ENCODE measurements around the gene ALG1. TPM values are rescaled to one million over a fixed set of nuclear protein-coding genes. Genes with fewer than 3 reads are reported as not detected.

The ALG1 gene
- total and polyA plus RNA-seq, 10 of the 15 experiments (the other 5 are each of a cell fraction or from before 2014, with no cell fraction given), result 1.5 to 43.2 (median 23.8) TPM

- TF ChIP-seq SREBF2 (IDR thresholded peaks at IDR 0.05; ENCODE audit: low read length), result no peak
- no peak for TF ChIP-seq POLR2AphosphoS5 (IDR thresholded peaks at IDR 0.05; ENCODE audit: low read length)
- no peak for TF ChIP-seq ZNF24 (IDR thresholded peaks at IDR 0.05)
- no peak for TF ChIP-seq PKNOX1 (IDR thresholded peaks at IDR 0.05)
- TF ChIP-seq IKZF2 (IDR thresholded peaks at IDR 0.05), result no peak
- TF ChIP-seq RB1 (IDR thresholded peaks at IDR 0.05; ENCODE audit: borderline replicate concordance), result no peak
- no peak for TF ChIP-seq MEF2A (IDR thresholded peaks at IDR 0.05; ENCODE audit: insufficient read depth, low read depth, low read length)
- no peak for TF ChIP-seq REST (IDR thresholded peaks at IDR 0.05; ENCODE audit: low read depth, low read length)
- TF ChIP-seq YBX1 (IDR thresholded peaks at IDR 0.05), result no peak
- TF ChIP-seq FOXM1 (IDR thresholded peaks at IDR 0.05; ENCODE audit: low read depth, low read length), result no peak
These were observed 44.6 kb upstream of the ALG1 start (continued) for GRCh38 chr16:5027086-5027485.

All from GM12878 (cell line).